ENCODE measurements around the gene RIMS4.

- TF ChIP-seq POLR2A (IDR thresholded peaks at IDR 0.05; ENCODE audit: low read length) (no peak), GATA1 (IDR thresholded peaks at IDR 0.05; ENCODE audit: low read depth, low read length) (no peak)
Measured at GRCh38 chr20:44706301-44707017, 103.9 kb downstream of the RIMS4 start.
